Memory B cell (primary cell): ENCODE results near the gene CMTR1.
"Not testable (repeated sequence)": the region's sequence is repeated elsewhere in the genome, so short reads cannot be mapped to it uniquely, and the experiment has no call there.

Experiments used
- ATAC-seq: fragments of 150-1000 bp; cut with Tn5 transposase; 2 replicates; pipeline ENCODE4 v1.10.0; 2021; ENCODE audit warnings: low read depth, mild to moderate bottlenecking, moderate library complexity
- DNase-seq, 2 donors: peaks; one replicate each; pipeline ENCODE4 v3.0.0; 2022; ENCODE audit warnings: low spot score in 2 of 2
- H3K27ac Mint-ChIP-seq: one replicate; pipeline ENCODE4 v1.8.0; 2022; ENCODE audit warnings: mild to moderate bottlenecking, moderate library complexity, mixed read lengths
- H3K27me3 Mint-ChIP-seq: one replicate; pipeline ENCODE4 v1.8.0; 2022; ENCODE audit warnings: mixed read lengths
- H3K36me3 Mint-ChIP-seq: one replicate; pipeline ENCODE4 v1.8.0; 2022; ENCODE audit warnings: mild to moderate bottlenecking, mixed read lengths
- H3K4me1 Mint-ChIP-seq: one replicate; pipeline ENCODE4 v1.8.0; 2022; ENCODE audit warnings: mixed read lengths
- H3K4me3 Mint-ChIP-seq: one replicate; pipeline ENCODE4 v1.8.0; 2022; ENCODE audit warnings: mild to moderate bottlenecking, moderate library complexity, mixed read lengths
- H3K9me3 Mint-ChIP-seq: one replicate; pipeline ENCODE4 v1.8.0; 2022; ENCODE audit warnings: mixed read lengths

The CMTR1 gene

DNA sequence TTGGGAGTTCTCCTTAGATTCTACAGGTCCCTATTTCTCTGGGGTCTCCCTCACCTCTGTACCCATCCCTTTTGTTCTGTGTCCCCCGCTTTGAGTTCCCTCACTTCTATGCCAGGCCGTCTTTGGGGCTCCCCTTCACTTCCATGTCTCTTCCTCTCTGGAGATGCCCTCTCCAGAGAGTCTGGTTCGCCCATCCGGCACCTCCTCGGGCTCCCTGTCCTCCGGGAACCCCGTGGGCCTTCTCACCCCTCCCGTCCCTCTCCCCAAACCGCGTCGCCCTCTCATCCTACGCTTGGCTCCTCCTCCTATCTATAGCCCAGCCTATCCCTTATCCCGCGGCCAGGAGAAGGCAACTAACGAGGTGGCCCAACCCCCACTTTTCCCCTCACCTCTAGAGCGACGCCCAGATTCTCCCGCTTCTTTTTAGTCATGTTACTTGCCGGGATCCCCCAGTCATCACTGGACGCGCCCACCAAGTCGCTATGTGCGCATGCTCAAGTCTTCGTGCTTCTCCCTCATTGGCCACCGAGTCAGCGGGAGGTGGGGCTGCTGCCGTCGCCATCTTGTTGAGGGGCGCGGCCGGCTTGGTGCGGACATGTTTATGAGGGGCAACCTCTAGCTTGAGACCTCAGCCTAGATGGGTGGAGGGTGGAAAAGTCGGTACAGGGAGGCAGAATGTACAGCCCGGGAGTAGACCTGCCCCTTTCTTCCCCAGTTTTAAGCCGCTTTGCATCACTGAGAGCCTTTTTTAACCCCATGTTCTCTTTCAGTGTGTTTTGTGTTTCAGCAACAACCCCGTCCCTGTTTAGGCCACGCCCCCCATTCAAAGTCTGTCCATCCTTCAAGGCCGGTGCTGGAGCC, 66.6 kb downstream of the CMTR1 start, which contains the start of gene CCDC167:
Gene CCDC167, minus strand, starts transcription at position 461 of the 861 bp plus-strand sequence. Its CDS starts 30 bp downstream, at position 431.
- peaks cover 2% of the 10 kb centered on the region for H3K36me3 Mint-ChIP-seq
- no peaks in the 10 kb centered on the region for H3K9me3 Mint-ChIP-seq
- peak; percentile 86 to 94 for DNase-seq
- no peaks in the 10 kb centered on the region for H3K27me3 Mint-ChIP-seq
- peak within 1 kb of the TSS; percentile 93 for H3K4me3 Mint-ChIP-seq
- peak within 1 kb of the TSS; percentile 99 for H3K27ac Mint-ChIP-seq
- peaks cover 50% of the 10 kb centered on the region for H3K4me1 Mint-ChIP-seq
- peak; percentile 70 for ATAC-seq

DNA sequence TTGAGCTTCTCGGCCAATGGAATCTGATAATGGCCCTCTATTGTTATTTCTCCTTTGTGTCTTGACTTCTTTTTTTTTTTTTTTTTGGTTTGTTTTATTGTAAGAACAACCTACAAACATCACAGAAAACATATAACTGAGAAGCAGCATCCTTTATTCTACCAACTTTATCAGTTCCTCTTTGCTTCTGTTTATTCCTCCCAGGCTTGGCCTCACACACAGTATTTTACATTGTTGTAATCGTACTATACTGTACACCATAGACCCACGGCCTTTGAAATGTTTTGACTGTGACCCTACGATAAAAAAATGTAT, 67.2 kb downstream of the CMTR1 start:
- H3K4me3 Mint-ChIP-seq: peak overlapping the region; percentile 93
- no peaks in the 10 kb centered on the region for H3K27me3 Mint-ChIP-seq
- ATAC-seq (no peak), DNase-seq (no peak)
- peak overlapping the region; percentile 97 for H3K27ac Mint-ChIP-seq
- peaks cover 52% of the 10 kb centered on the region for H3K4me1 Mint-ChIP-seq
- peaks cover 2% of the 10 kb centered on the region for H3K36me3 Mint-ChIP-seq
- no peaks in the 10 kb centered on the region for H3K9me3 Mint-ChIP-seq

DNA sequence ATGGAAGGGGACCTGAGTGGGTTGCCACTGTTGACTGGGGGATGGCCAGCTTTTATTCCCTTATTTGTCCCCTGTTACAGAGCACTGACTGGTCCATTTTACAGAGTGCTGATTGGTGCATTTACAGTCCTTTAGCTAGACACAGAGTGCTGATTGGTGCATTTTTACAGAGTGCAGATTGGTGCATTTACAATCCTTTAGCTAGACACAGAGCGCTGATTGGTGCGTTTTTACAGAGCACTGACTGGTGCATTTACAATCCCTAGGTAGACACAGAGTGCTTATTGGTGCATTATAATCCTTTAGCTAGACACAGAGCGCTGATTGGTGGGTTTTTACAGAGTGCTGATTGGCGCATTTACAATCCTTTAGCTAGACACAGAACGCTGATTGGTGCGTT, 67.9 kb downstream of the CMTR1 start:
- not testable (repeated sequence) for DNase-seq, H3K9me3 Mint-ChIP-seq, H3K36me3 Mint-ChIP-seq, H3K4me3 Mint-ChIP-seq, ATAC-seq, H3K27me3 Mint-ChIP-seq
- Mint-ChIP-seq H3K27ac (peak overlapping the region; percentile 99), H3K4me1 (peaks cover 55% of the 10 kb centered on the region)

DNA sequence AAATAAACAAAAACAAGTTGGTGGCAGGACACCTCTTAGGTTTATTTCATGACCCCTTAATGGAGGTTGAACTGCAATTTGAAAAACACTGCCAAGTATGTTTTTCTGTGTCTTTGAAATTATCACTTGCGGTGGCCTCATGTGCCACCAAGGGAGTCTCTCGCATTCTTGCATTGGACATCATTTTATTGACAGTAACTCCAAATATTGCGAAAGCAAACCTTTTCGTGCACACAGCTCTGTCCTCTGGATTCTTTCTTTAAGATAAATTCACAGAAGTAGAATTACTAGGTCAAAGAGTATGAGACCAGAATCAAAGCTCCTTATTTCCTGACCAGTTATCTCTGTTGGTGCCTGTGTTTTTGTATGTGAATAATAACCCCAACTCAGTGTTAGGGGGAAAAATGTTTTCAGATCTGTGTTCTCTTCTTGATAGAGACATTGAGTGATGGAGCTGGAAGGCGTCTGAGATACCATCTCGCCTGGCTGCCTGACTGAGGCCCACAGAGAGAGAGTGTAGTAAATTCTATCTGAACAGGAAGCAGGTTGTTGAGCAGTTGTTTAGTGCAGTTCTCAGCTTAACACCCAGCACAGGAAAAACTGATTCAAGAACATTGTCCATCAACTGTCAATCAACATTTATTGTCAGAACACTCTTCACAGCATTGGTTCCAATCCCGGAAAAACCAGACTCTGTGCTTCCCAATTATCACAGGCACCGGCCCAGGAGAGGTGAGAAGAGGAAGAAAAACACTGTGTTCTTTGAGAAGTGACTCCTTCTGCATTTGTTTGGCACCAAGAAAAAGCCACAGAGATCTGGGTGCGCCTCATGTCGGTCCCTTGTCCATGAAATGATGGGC, 68.8 kb downstream of the CMTR1 start:
- Mint-ChIP-seq H3K4me3 (peak overlapping the region; percentile 53), H3K9me3 (no peaks in the 10 kb centered on the region), H3K27me3 (no peaks in the 10 kb centered on the region), H3K27ac (peak overlapping the region; percentile 99), H3K36me3 (peaks cover 2% of the 10 kb centered on the region), H3K4me1 (peaks cover 53% of the 10 kb centered on the region)
- peak; percentile 29 to 49 for DNase-seq
- ATAC-seq: no peak

DNA sequence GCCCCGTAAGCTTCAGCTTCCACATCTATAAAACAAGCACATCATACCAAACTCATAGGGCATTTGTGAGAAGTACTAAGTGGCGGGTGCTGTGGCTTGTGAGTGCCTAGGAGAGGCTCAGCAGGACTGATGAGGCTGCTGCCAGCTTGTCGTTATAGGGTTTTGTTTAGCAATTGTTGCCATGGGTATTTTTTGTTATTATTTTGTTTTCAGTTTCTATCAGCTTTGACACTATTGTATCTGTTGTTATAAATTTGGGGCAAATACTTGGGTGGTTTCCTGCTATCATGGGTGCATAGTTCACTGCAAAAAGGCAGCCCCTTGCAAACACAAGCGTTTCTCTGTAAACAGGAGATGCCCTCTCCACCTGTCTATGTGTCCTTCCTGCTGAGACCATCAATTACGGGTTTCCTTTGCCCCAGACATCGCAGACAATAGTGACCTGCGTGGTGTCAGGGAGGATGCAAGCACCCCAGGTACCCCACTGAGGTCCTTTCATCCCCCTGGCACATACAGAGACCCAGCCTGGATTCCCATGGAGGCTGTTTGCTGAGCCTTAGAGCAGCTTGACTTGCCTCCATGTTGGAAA, 69.8 kb downstream of the CMTR1 start:
- H3K36me3 Mint-ChIP-seq: peaks cover 2% of the 10 kb centered on the region
- H3K27me3 Mint-ChIP-seq: no peaks in the 10 kb centered on the region
- ATAC-seq (peak; percentile 67), DNase-seq (peak; percentile 66 to 67)
- H3K4me3 Mint-ChIP-seq: peak overlapping the region; percentile 53
- peak overlapping the region; percentile 99 for H3K27ac Mint-ChIP-seq
- H3K4me1 Mint-ChIP-seq: peaks cover 46% of the 10 kb centered on the region
- no peaks in the 10 kb centered on the region for H3K9me3 Mint-ChIP-seq

DNA sequence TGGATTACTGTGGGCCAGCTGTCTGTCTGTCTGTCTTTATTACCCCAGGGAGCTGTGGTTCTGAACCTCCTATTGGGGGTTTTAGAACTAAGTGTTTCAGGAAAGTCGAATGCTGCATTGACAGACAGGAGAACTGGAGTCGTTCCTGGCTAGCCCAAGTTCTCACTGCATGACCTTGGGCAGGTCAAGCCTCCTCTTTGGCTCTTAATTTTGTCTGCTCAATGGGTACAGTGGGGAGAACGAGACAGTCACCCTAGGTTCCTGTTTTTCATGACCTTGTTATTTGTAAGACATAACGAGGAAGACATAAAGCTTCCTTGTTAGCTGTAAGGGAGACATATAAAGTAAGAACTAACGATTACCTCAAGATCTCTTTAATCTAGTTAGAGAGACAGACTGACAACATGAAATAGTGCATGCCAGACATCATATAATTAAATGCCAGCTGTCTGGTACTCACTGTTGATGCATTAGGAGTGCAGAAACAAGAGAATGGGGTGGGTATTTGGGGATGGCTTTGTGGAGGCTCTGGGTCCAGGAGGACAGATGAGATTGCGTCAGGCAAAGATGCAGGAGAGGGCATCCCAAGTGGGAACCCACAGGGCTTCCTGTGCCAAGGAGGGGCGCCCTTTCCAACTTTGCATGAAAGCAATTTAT, 70.4 kb downstream of the CMTR1 start:
- H3K27me3 Mint-ChIP-seq: no peaks in the 10 kb centered on the region
- peak overlapping the region; percentile 99 for H3K27ac Mint-ChIP-seq
- peak; percentile 21 for ATAC-seq
- peak overlapping the region; percentile 40 for H3K4me3 Mint-ChIP-seq
- no peaks in the 10 kb centered on the region for H3K9me3 Mint-ChIP-seq
- peak in 1 of 2 donors; percentile 29 for DNase-seq
- peaks cover 45% of the 10 kb centered on the region for H3K4me1 Mint-ChIP-seq
- H3K36me3 Mint-ChIP-seq: peaks cover 2% of the 10 kb centered on the region

DNA sequence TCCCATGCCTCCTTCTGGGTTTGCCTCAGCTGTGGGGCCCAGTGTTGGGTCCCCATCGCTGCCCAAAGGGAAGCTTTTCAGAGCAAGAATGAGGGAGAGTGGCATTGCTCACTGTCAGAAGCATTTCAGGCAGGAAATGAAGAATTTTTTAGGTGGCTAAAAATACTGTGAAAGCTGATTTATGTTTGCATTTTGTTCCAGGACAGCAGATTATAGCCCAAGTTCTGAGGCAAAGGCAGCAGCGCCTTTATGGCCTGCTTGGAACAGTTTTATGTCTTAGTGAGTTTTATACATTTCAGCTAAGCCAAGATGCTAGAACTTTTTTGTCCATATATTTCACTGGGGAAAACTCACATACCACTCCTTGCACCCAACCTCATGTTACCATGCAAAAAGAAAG, 71.0 kb downstream of the CMTR1 start:
- Mint-ChIP-seq H3K9me3 (no peaks in the 10 kb centered on the region), H3K27ac (peak overlapping the region; percentile 99), H3K4me3 (no peak overlapping the region), H3K36me3 (peaks cover 2% of the 10 kb centered on the region), H3K4me1 (peaks cover 43% of the 10 kb centered on the region), H3K27me3 (no peaks in the 10 kb centered on the region)
- DNase-seq: no peak
- no peak for ATAC-seq

DNA sequence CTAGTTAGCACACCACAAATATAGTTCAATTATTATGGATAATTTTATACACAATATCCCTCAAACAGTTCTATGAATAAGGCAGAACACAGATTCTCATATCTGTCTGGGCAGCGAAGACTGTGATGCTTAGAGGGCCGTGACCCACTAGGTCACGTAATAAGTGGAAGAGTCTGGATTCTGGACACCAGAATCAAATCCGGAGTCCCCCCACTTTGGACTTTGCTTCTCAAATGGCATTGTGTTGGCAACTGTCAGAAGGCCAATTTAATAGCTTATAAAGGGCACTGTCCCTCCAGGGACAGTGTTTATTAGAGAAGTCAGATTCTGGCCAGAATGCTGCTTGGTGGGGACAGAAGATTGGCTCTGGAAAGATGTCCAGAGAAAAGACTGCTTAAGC, 73.5 kb downstream of the CMTR1 start:
- Mint-ChIP-seq H3K4me1 (peaks cover 36% of the 10 kb centered on the region), H3K9me3 (peaks cover 2% of the 10 kb centered on the region), H3K36me3 (no peaks in the 10 kb centered on the region), H3K27me3 (no peaks in the 10 kb centered on the region), H3K27ac (peak overlapping the region; percentile 99), H3K4me3 (no peak overlapping the region)
- ATAC-seq (no peak), DNase-seq (no peak)

DNA sequence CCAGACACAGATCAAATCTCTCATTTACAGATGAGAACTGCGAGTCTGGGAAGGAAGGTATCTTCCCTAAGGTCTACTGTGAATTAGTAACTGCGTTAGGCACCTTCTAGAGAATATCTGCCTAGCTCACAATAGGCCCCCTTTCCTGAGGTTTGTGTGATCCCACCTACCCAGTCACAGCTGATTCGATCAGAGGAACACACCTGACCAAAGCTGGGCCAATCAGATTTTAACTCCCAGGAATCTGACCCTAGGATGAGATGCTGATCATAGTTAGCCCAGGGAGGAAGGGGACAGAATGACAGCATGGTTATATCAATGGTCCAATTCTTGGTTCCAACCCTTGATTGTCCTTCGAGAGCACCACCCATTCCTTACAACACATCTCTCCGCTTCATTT, 74.1 kb downstream of the CMTR1 start:
- H3K27ac Mint-ChIP-seq: peak overlapping the region; percentile 73
- H3K36me3 Mint-ChIP-seq: no peaks in the 10 kb centered on the region
- peaks cover 32% of the 10 kb centered on the region for H3K4me1 Mint-ChIP-seq

DNA sequence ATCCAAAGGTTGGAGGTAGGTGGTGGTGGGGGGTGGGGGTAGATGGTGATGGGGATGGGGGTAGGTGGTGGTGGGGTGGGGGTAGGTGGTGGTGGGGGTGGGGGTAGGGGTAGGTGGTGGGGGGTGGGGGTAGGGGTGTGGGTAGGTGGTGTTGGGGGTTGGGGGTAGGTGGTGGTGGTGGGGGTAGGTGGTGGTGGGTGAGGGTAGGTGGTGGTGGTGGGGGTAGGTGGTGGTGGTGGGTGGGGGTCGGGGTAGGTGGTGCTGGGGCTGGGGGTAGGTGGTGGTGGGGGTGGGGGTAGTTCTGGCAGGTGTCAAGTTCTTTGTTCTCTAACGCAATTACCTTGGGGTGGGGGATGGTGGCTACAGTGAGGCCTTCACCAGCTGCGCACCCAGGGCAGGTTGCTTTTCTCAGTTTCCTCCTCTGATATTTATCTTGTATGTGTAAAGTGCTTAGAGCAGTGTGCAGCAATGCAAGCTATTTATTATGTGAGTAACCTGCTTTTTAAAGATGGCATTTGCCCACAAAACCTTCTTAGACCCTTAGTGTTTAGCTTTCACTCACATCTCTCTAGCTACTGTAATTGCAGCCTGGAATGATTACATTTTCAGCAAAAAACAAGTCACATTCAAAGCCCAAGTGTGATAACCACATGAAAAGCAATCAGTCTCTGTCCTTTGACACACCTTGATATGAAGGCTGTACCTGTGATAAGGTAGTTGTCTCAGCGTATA, 74.8 kb downstream of the CMTR1 start:
- Mint-ChIP-seq H3K36me3 (no peaks in the 10 kb centered on the region), H3K4me3 (no peak overlapping the region), H3K4me1 (peaks cover 28% of the 10 kb centered on the region), H3K27ac (peak overlapping the region; percentile 73), H3K9me3 (peaks cover 2% of the 10 kb centered on the region), H3K27me3 (no peaks in the 10 kb centered on the region)
- DNase-seq: no peak
- ATAC-seq: no peak

More for the DNA sequence above, 74.1 kb downstream of the CMTR1 start:
- Mint-ChIP-seq H3K27me3 (no peaks in the 10 kb centered on the region), H3K9me3 (peaks cover 2% of the 10 kb centered on the region), H3K4me3 (no peak overlapping the region)
- DNase-seq (no peak), ATAC-seq (no peak)

DNA sequence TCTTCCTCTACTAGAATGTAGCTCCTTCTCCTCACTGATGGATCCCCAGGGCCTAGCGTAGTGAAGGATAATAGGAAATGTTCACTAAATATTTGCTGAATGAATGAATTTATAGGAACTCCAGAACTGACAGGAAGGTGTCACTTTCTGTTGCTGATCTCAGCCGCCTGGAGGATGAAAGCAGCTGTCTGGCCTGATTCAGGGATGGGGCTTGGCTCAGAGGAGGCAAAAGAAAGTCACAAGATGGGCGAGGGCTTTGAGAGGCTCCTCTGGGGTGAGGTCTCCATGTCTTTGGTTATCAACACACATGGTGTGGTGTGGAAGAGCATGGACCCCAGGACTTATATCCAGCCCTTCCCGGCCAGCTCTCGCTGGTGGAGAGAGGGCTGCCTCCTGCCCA, 78.2 kb downstream of the CMTR1 start:
- Mint-ChIP-seq H3K27me3 (no peaks in the 10 kb centered on the region), H3K4me1 (peaks cover 6% of the 10 kb centered on the region), H3K36me3 (no peaks in the 10 kb centered on the region), H3K27ac (no peak overlapping the region), H3K9me3 (peaks cover 2% of the 10 kb centered on the region), H3K4me3 (no peak overlapping the region)
- DNase-seq (no peak), ATAC-seq (no peak)

DNA sequence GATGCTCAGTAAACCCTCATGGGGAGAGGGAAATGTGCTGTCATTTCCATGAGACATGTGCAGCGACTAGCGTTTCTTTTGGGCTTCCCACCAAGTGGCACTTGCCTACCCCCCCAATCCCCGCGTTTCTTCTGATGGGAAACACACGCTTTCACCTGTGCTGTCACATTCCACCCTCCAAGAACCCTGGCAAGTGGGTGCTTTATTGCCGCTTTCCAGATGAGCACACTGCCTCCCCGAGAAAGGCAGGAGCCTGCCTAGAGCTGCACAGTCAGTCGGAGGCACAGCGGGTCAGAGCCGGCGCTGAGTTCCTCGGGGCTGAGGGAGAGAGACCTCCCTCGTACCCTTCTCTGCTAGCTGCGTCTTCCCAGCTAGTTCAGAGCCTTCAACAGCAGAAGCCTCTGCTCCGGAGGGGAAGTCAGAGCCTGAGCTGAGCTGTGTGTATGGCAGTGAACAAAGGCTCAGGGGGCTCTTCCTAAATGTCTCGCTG, 78.9 kb downstream of the CMTR1 start:
- ATAC-seq (no peak), DNase-seq (no peak)
- Mint-ChIP-seq H3K36me3 (no peaks in the 10 kb centered on the region), H3K4me3 (no peak overlapping the region), H3K9me3 (peaks cover 2% of the 10 kb centered on the region), H3K27ac (no peak overlapping the region), H3K4me1 (peaks cover 12% of the 10 kb centered on the region), H3K27me3 (no peaks in the 10 kb centered on the region)

DNA sequence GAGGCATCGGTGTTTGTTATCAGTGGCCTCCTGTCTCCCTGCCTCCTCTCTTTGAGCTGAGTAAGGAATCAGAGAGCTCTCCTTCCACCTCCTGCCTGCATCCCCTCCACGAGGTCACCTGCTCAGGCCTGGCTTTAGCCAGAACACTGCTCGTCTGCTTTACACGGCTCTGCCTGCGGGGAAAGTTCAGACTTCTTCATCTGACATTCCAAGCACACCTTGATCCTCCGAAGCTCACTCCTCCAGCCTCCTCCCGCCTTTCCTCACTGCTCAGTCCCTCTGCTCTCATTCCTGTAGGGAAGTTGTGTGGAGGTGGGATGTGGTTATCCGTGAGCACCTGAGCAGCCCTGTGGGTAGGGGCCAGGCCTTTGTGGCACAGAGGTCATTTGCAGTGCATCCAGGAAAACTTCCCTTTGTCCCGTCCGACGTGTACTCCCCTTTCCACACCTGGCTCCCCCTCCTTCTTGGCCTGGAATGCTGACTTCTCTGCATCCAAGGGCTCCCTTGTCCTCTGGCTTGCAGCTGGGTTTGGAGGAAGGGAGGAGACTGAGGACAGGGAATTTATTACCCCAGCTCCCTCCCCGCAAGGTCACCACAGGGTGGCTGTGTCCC, 79.5 kb downstream of the CMTR1 start:
- Mint-ChIP-seq H3K4me1 (peaks cover 16% of the 10 kb centered on the region), H3K27me3 (no peaks in the 10 kb centered on the region), H3K9me3 (peaks cover 2% of the 10 kb centered on the region), H3K27ac (no peak overlapping the region), H3K4me3 (no peak overlapping the region), H3K36me3 (no peaks in the 10 kb centered on the region)
- no peak for ATAC-seq
- no peak for DNase-seq
